Tibial artery (tissue), 4 donors: ENCODE data around the gene PPHLN1.
"Not testable (repeated sequence)": the region's sequence is repeated elsewhere in the genome, so short reads cannot be mapped to it uniquely, and the experiment has no call there.

Experiments used
- DNase-seq, 2 donors: peaks; one replicate each; pipeline ENCODE4 v3.0.0-alpha.2; 2019
- H3K27ac ChIP-seq, 2 donors: fragments of 200-600 bp; sonication (generic) in 1 of 2; 1 replicate in 1 of 2; 2 replicates in 1 of 2; pipeline ENCODE4 v1.5.1; 2018 to 2019; ENCODE audit warnings: mild to moderate bottlenecking in 1 of 2
- H3K27me3 ChIP-seq, 2 donors: fragments of 200-600 bp; sonication (generic) in 1 of 2; one replicate each; pipeline versions ENCODE4 v1.5.1 to v1.6.0; 2016 to 2019
- H3K36me3 ChIP-seq, 3 donors: fragments of 200-600 bp; sonication (generic) in 2 of 3; one replicate each; pipeline ENCODE4 v1.5.1; 2016 to 2019; ENCODE audit warnings: mild to moderate bottlenecking in 2 of 3
- H3K4me1 ChIP-seq, 4 donors: fragments of 200-600 bp; sonication (generic) in 2 of 4; 1 replicate in 3 of 4; 2 replicates in 1 of 4; pipeline ENCODE4 v1.5.1; 2016 to 2019
- H3K4me3 ChIP-seq, 2 donors: fragments of 200-600 bp; sonication (generic) in 1 of 2; 1 replicate in 1 of 2; 2 replicates in 1 of 2; pipeline ENCODE4 v1.5.1; 2018 to 2019; ENCODE audit warnings: mild to moderate bottlenecking in 2 of 2
- H3K9me3 ChIP-seq, 3 donors: fragments of 200-600 bp; sonication (generic) in 1 of 3; one replicate each; pipeline ENCODE4 v1.5.1; 2016 to 2019
- CTCF ChIP-seq, 2 experiments: fragments of 200-600 bp in 1 of 2; fragments of 450-650 bp in 1 of 2; IDR thresholded peaks; one replicate each; pipeline ENCODE4 v1.5.1; 2017 to 2019; ENCODE audit warnings: antibody characterized with exemption in 2 of 2, mild to moderate bottlenecking in 1 of 2, moderate library complexity in 1 of 2
- intact Hi-C: fragments of 100-400 bp; cut with DNase I; formaldehyde crosslinking; loops from one replicate; pipeline ENCODE4 v1.15.0; 2023; ENCODE audit warnings: low total_unique reads

PPHLN1 gene

DNA sequence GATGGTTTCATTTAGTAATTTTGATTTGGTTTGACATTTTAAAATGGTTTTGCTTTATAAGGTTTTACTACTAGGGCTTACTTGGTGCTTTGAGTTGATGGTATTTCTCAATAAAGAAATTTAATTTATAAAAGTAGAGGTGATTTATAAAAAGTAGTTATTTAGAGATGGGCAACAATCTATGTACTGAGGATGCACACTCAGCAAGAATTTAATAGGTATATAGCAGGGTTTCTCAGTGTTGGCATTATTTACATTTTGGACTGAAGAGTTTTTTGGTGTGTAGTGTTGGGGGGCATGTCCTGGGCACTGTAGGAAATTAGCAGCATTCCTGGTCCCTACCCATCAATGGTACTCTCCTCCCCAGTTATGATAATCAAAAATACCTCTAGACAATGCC lies 47.7 kb downstream of the PPHLN1 start:
- DNase-seq, result no peak
- intact Hi-C loops, result no loop called here
- H3K9me3 ChIP-seq, result no peaks in the 10 kb centered on the region
- no peaks in the 10 kb centered on the region for H3K4me1 ChIP-seq
- H3K27ac ChIP-seq, result no peak overlapping the region
- H3K36me3 ChIP-seq, result peaks cover 3 to 26% (median 8%) of the 10 kb centered on the region in 3 donors
- no peak overlapping the region for H3K4me3 ChIP-seq
- TF ChIP-seq CTCF (IDR thresholded peaks at IDR 0.05), result no peak
- H3K27me3 ChIP-seq, result no peaks in the 10 kb centered on the region

DNA sequence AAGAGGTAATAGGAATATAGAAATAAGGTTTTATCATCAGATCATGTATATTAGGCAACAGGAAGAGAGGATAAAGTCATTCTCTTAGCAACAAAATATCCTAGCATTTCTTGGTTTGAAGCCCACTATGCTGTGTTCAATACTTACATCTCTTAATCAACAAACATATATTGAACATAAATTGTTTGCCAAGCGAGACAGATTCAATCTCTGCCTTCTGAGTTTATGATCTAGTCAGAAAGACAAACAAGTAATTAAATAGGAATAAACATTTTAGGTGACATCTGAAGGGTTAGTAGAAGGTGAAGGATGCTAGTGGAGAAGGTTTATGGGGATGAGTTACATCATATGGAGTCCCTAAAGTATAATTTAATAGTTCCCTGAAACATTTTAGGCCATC lies 54.8 kb downstream of the PPHLN1 start:
- Histone ChIP-seq H3K36me3 (peaks cover 3 to 15% (median 8%) of the 10 kb centered on the region in 3 donors), H3K4me1 (no peaks in the 10 kb centered on the region), H3K4me3 (no peak overlapping the region), H3K27me3 (no peaks in the 10 kb centered on the region), H3K27ac (no peak overlapping the region), H3K9me3 (no peaks in the 10 kb centered on the region)
- no peak for TF ChIP-seq CTCF (IDR thresholded peaks at IDR 0.05)
- DNase-seq, result no peak
- intact Hi-C loops, result no loop called here

- no peak overlapping the region for H3K27ac ChIP-seq
- no peaks in the 10 kb centered on the region for H3K4me1 ChIP-seq
- intact Hi-C loops, result no loop called here
- no peak for DNase-seq
- H3K36me3 ChIP-seq, result peaks cover 0 to 3% (median 1%) of the 10 kb centered on the region in 3 donors
- H3K27me3 ChIP-seq, result no peaks in the 10 kb centered on the region
- H3K9me3 ChIP-seq, result no peaks in the 10 kb centered on the region
- H3K4me3 ChIP-seq, result no peak overlapping the region
- TF ChIP-seq CTCF (IDR thresholded peaks at IDR 0.05), result no peak
These were observed 56.2 kb downstream of the PPHLN1 start for GRCh38 chr12:42382013-42382696.

DNA sequence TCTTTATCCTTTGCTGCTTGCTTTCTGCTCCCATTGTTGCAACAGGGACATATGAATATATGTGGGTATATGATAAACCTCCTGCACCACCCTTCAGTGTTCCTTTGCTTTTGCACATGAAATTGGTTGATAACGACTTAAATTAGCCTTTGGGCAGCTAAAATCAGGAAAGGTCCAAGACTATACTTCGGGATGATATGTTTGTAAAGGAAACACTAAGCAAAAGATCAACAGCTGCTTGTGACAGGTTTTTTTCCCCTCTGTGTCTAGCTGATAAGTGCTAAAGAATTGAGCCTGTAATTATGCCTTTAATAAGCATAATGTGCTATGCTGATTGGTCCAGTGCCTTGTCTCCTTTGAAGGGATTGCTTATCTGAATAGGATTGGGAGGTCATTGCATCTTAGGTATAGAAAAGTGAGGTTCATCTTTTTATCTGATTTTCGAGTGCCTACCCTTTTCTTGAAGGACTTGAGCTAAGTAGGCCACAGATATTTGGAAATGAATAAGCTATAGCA lies 59.4 kb downstream of the PPHLN1 start:
- peaks cover 13 to 18% (median 15%) of the 10 kb centered on the region in 3 donors for H3K36me3 ChIP-seq
- no peaks in the 10 kb centered on the region for H3K27me3 ChIP-seq
- no peak for TF ChIP-seq CTCF (IDR thresholded peaks at IDR 0.05)
- no peaks in the 10 kb centered on the region for H3K4me1 ChIP-seq
- H3K4me3 ChIP-seq, result no peak overlapping the region
- intact Hi-C loops, result no loop called here
- H3K9me3 ChIP-seq, result no peaks in the 10 kb centered on the region
- DNase-seq, result no peak
- no peak overlapping the region for H3K27ac ChIP-seq

- no peak for DNase-seq
- intact Hi-C loops, result no loop called here
- H3K9me3 ChIP-seq, result no peaks in the 10 kb centered on the region
- H3K4me1 ChIP-seq, result no peaks in the 10 kb centered on the region
- TF ChIP-seq CTCF (IDR thresholded peaks at IDR 0.05), result no peak
- no peak overlapping the region for H3K27ac ChIP-seq
- no peak overlapping the region for H3K4me3 ChIP-seq
- peaks cover 15 to 18% (median 18%) of the 10 kb centered on the region in 3 donors for H3K36me3 ChIP-seq
- H3K27me3 ChIP-seq, result no peaks in the 10 kb centered on the region
These were observed 60.3 kb downstream of the PPHLN1 start for GRCh38 chr12:42386308-42386707.

GRCh38 chr12:42388086-42388485 lies 62.1 kb downstream of the PPHLN1 start:
- H3K27me3 ChIP-seq, intact Hi-C loops, H3K4me3 ChIP-seq, H3K9me3 ChIP-seq, DNase-seq, H3K27ac ChIP-seq, H3K4me1 ChIP-seq: not testable (repeated sequence)
- peaks cover 15 to 21% (median 19%) of the 10 kb centered on the region in 3 donors for H3K36me3 ChIP-seq
